Stimulated activated naive B cell treated with anti-CD40 and anti-IgM and Interleukin-4, amounts not matched to agents 10 μg/mL and 1 μg/mL and 100 μg/mL, for 72 hours (primary cell): ENCODE measurements around the gene MVB12A.
A peak's percentile ranks its signal among the peaks of the same experiment; 100 is the strongest.

Experiments
- ATAC-seq, 2 donors: fragments of 150-1000 bp; cut with Tn5 transposase; replicated peaks; 2 replicates each; pipeline ENCODE4 v1.10.0; 2021; ENCODE audit warnings: moderate library complexity in 1 of 2
- DNase-seq: peaks from one replicate; pipeline ENCODE4 v3.0.0; 2021
- H3K27ac Mint-ChIP-seq: one replicate; pipeline ENCODE4 v1.8.0; 2022; ENCODE audit warnings: mild to moderate bottlenecking, mixed read lengths
- H3K27me3 Mint-ChIP-seq, 2 donors: one replicate each; pipeline ENCODE4 v1.8.0; 2022; ENCODE audit warnings: mixed read lengths in 2 of 2
- H3K36me3 Mint-ChIP-seq, 2 donors: one replicate each; pipeline ENCODE4 v1.8.0; 2022; ENCODE audit warnings: mixed read lengths in 2 of 2, mild to moderate bottlenecking in 1 of 2
- H3K4me1 Mint-ChIP-seq, 2 donors: one replicate each; pipeline ENCODE4 v1.8.0; 2022; ENCODE audit warnings: mixed read lengths in 2 of 2, mild to moderate bottlenecking in 1 of 2
- H3K4me3 Mint-ChIP-seq, 2 donors: one replicate each; pipeline ENCODE4 v1.8.0; 2022; ENCODE audit warnings: mild to moderate bottlenecking in 2 of 2, mixed read lengths in 2 of 2, moderate library complexity in 1 of 2
- H3K9me3 Mint-ChIP-seq, 2 donors: one replicate each; pipeline ENCODE4 v1.8.0; 2022; ENCODE audit warnings: mixed read lengths in 2 of 2, mild to moderate bottlenecking in 1 of 2

The MVB12A gene

GRCh38 chr19:17468302-17469091, 48.6 kb downstream of the MVB12A start:
- Mint-ChIP-seq H3K4me3 (peak overlapping the region; percentile 93 to 95), H3K27ac (peak overlapping the region; percentile 91), H3K9me3 (no peaks in the 10 kb centered on the region), H3K4me1 (peaks cover 31 to 49% of the 10 kb centered on the region in 2 donors), H3K27me3 (peaks cover 4 to 7% of the 10 kb centered on the region in 2 donors), H3K36me3 (no peaks in the 10 kb centered on the region)
- no peak for ATAC-seq
- no peak for DNase-seq

DNA sequence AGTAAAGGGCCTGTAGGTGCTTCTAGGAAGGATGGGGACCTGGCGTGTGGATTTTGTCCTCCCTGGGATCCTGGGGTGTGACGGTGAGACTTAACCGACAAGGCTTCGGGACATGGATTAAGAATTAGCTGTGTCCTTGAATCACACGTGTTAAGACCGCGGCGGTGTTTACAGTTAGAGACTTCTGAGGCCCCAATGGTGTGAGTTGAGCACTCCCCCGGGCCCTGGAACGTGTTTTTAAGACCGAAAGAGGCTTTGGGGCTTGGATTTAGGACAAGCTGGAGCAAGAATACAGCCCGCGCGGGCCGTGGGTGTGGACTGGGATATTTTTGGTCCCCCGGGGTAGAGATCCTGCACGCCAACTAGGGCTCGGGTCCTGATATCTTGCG, 49.2 kb downstream of the MVB12A start:
- Mint-ChIP-seq H3K4me1 (peaks cover 31 to 49% of the 10 kb centered on the region in 2 donors), H3K27me3 (peaks cover 4 to 7% of the 10 kb centered on the region in 2 donors), H3K9me3 (no peaks in the 10 kb centered on the region), H3K27ac (peak overlapping the region; percentile 91), H3K4me3 (peak overlapping the region; percentile 93 to 95), H3K36me3 (no peaks in the 10 kb centered on the region)
- ATAC-seq (peak; percentile 1 to 4), DNase-seq (no peak)

DNA sequence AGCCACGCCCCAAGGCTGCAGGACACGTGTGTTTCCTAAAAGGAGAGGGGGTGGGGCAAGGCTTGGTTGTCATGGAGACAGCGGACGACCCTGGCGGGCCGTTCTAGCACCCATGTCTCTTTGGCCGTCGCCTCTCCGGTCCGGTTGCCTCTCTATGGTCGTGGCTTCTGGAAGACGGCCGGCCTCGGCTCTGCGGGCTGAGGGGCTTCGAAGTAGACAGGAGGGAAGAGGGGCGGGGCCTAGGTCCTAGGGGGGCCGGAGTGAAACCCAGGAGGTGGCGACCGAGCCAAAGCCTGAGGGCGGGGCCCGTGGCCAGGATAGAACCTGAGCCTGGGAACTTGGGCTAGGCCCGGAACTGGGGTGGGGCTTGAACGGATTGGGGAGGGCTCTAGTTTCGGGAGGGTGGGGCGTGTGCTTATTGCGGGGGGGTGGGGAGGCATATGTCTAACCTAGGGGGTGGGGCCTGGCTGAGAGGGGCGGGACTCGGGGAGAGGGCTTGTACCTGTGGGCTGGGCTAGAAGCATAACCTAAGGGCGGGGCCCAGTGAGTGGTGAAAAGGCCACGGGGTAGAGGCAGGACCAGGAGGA, 49.7 kb downstream of the MVB12A start:
- H3K4me1 Mint-ChIP-seq: peaks cover 31 to 49% of the 10 kb centered on the region in 2 donors
- H3K9me3 Mint-ChIP-seq: no peaks in the 10 kb centered on the region
- H3K27ac Mint-ChIP-seq: peak overlapping the region; percentile 91
- peak overlapping the region; percentile 93 to 95 for H3K4me3 Mint-ChIP-seq
- peak; percentile 80 for DNase-seq
- no peaks in the 10 kb centered on the region for H3K36me3 Mint-ChIP-seq
- peak; percentile 82 to 86 for ATAC-seq
- H3K27me3 Mint-ChIP-seq: peaks cover 4 to 7% of the 10 kb centered on the region in 2 donors

GRCh38 chr19:17470068-17470841, 50.4 kb downstream of the MVB12A start, which contains the start of gene SLC27A1:
Gene SLC27A1 (plus strand): TSS chr19:17470524. CDS start chr19:17470541, 17 bp downstream.
- Mint-ChIP-seq H3K4me1 (peaks cover 31 to 49% of the 10 kb centered on the region in 2 donors), H3K27me3 (peaks cover 4 to 7% of the 10 kb centered on the region in 2 donors), H3K4me3 (peak within 1 kb of the TSS; percentile 93 to 95), H3K36me3 (no peaks in the 10 kb centered on the region), H3K27ac (peak within 1 kb of the TSS; percentile 91), H3K9me3 (no peaks in the 10 kb centered on the region)
- DNase-seq (peak; percentile 92), ATAC-seq (peak; percentile 86 to 87)

DNA sequence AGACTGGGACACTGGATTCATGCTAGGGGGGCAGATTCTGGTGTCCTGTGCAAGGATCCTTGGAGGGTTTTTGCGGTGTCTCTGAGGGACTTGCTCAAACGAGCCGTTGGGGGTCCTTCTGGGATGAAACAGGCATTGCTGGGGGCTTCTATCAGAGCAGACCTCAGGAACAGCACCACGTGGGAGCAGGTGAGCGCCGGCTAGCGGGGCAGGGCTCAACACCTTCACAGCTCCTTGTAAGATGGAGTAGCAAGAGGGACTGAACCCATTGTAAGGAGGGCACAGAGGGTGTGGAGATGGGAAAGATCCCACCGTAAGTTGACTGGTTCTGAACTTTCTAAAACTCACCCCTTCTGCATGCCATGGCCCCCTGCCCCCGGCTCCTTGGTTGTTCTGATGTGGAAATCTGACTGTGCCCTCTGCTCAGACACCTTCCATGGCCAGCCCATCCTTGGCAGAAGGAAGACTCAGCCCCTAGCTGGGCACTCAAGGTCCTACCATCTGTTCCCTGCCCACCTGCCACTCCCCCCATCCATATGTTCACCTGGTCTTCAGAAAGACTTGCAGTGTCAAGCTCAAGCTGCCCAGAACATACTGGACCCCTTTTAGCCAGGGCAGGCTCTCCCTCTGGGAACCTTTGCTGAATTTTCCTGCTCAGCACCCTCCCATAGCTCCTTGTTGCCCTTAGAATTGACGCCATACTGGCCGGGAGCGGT, 51.7 kb downstream of the MVB12A start:
- DNase-seq (no peak), ATAC-seq (no peak)
- H3K4me3 Mint-ChIP-seq: peak overlapping the region; percentile 93 to 95
- peaks cover 0 to 4% of the 10 kb centered on the region in 2 donors for H3K27me3 Mint-ChIP-seq
- no peak overlapping the region for H3K27ac Mint-ChIP-seq
- H3K9me3 Mint-ChIP-seq: no peaks in the 10 kb centered on the region
- peaks cover 28 to 39% of the 10 kb centered on the region in 2 donors for H3K4me1 Mint-ChIP-seq
- no peaks in the 10 kb centered on the region for H3K36me3 Mint-ChIP-seq

DNA sequence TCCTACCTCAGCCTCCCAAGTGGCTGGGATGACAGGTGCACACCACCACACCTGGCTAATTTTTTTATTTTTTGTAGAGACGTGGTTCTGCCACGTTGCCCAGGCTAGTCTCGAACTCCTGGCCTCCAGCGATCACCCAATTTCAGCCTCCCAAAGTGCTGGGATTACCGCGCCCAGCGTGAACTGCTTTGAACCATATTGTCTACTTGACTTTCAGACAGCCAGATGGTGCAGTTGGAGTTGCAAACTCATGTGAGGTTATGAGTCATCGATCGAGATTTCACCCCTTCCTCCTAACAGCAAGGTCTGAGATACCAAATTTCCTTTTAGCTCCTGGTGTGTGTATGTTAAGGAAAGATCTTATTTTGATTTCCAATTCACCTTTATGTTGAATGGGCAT, 53.2 kb downstream of the MVB12A start:
- Mint-ChIP-seq H3K9me3 (no peaks in the 10 kb centered on the region), H3K4me3 (no peak overlapping the region), H3K4me1 (peaks cover 22 to 31% of the 10 kb centered on the region in 2 donors), H3K27ac (no peak overlapping the region), H3K27me3 (peaks cover 0 to 4% of the 10 kb centered on the region in 2 donors), H3K36me3 (no peaks in the 10 kb centered on the region)
- no peak for DNase-seq
- ATAC-seq: no peak
